IPS-18c (cell line): Measurements from ENCODE around the gene SNX2.
A peak's percentile ranks its signal among the peaks of the same experiment; 100 is the strongest.
"Not testable (repeated sequence)": the region's sequence is repeated elsewhere in the genome, so short reads cannot be mapped to it uniquely, and the experiment has no call there.

Experiments used
- H3K4me3 ChIP-seq: 2 replicates; pipeline ENCODE4 v1.7.0; 2013; ENCODE audit warnings: low read depth, mild to moderate bottlenecking, low read length, moderate library complexity; ENCODE audit not compliant: insufficient read depth
- H3K9me3 ChIP-seq: one replicate; pipeline ENCODE4 v1.6.1; 2013; ENCODE audit warnings: mild to moderate bottlenecking, low read length, moderate library complexity; ENCODE audit not compliant: control insufficient read depth, insufficient read depth

The SNX2 gene

DNA sequence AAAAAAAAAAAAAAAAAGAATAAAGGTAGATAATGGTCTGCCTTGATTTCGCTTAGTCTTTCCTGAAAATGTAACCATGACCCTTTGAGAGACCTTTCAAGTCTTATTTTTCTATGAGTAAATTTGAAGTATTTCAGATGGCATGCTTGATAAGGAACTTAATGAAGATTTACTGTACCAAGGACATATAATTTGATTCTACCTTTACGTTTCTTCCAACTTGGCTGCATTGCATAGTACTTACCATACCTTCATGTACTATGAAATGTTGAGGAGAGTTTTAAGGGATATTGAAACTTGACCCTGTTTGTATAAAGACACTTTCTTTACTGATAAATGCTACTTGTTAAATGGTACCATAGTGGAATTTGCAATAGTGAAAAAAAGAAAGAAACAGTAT is 35.5 kb downstream of the SNX2 start:
- Histone ChIP-seq H3K4me3 (no peak overlapping the region), H3K9me3 (no peaks in the 10 kb centered on the region)

DNA sequence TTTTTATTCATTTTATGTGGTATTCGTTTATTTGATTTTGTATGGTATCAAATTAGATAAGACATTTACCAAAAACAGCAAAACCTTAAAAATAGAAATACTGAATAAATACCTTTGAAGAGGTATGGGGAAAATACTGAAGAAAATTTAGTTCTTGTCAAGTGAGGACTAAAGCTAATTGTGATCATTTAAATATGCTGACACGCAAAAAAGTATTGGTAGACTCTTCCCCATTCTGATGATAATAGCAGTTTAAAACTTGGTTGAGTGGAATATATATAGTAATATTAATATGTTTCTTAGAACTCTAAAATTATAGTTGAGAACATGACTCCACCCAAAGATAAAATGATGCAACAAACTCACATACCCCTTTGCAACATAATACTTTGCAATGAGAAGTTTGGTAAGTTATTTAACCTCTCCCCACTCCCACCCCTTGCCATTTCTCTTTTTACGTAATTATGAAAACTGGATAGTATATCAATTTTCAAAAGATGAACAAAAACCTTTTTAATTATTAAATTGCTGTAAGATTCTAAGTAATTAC is 40.4 kb downstream of the SNX2 start:
- Histone ChIP-seq H3K9me3 (no peaks in the 10 kb centered on the region), H3K4me3 (no peak overlapping the region)

DNA sequence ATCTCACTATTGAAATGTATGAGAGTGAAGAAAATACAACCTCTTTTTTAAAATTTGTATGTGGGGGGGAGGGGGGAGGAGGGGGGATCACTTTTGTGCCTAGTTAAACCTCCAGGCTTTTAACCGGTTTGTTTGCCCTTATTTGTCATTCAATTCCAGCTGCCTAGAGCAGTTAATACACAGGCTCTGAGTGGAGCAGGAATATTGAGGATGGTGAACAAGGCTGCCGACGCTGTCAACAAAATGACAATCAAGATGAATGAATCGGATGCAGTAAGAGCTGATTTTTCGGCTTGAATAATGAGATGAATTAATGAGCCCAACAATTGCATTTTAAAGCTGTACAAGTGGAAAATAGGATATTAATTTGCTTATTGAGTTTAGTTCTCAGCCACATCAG is 41.9 kb downstream of the SNX2 start:
- Histone ChIP-seq H3K4me3 (no peak overlapping the region), H3K9me3 (no peaks in the 10 kb centered on the region)

DNA sequence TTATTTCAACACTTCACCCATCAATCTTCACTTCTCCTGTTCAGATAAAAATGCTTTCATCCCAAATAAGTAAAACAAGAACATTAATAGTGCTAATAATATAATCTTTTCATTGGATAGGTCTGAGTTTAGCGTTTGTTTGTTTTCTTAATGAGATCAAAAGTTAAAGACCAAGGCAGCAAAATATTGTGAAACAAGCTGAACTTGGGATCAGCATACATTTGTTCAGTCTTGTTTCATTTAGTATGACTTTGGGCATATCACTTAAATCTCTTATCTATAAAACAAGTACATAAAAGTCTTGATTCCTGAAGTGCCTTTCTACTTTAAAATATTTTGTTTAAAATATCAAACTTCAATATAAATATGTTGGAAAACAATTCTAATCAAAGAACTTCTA is 57.1 kb downstream of the SNX2 start:
- H3K9me3 ChIP-seq = no peaks in the 10 kb centered on the region

DNA sequence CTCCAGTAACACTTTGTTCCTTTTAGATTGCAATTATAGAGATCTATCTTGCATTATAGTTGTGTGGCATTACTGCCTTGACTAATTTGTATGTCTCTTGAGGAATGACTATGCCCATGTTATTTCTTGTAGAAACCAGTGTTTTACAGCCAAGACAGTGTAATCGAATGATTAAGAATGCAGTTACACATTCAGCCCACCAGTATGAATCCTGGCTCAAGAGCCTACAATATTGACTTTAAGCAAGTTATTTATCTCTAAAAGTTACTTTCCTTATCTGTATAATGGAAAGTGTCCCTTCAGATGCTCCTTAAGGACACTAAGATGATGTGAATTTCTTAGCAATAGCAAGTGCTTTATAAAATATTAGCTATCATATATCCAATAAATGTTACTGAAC is 60.8 kb downstream of the SNX2 start:
- Histone ChIP-seq H3K9me3 (no peaks in the 10 kb centered on the region), H3K4me3 (no peak overlapping the region)

More for the DNA sequence above, 57.1 kb downstream of the SNX2 start:
- H3K4me3 ChIP-seq = no peak overlapping the region

DNA sequence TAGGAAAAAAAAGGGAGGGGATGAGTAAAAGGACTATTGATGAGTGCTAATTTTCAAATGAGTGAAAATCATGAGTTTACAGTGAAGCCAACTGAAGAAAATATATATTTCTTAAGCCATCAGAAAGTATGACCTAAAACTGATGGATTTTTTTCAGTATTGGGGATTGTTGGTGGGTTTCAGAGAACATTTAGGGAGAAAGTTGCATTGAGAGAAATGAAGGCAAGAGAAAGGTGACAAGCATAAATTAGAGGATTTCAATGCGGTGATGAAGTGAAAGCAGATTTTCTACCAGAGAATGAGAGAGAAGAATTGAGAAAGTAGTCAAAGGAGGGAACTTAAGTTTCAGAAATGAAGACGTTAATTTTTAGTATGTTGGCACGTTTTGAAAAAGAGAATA is 62.1 kb downstream of the SNX2 start:
- no peaks in the 10 kb centered on the region for H3K9me3 ChIP-seq
- no peak overlapping the region for H3K4me3 ChIP-seq

DNA sequence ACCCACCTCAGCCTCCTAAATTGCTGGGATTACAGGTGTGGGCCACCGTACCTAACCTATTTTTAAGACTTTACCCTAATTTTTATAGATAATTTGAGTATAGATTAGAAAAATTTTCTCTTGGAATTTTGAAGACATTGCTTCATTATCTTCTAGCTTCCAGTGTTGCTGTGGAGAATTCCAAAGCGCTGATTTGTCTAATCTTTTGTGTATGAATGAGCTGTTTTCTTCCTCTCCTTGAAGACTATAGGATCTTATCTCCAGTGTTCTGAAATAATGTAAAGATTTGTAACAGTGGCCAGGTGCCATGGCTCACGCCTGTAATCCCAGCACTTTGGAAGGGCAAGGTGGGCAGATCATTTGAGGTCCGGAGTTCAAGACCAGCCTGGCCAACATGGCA is 64.9 kb downstream of the SNX2 start:
- Histone ChIP-seq H3K9me3 (no peaks in the 10 kb centered on the region), H3K4me3 (no peak overlapping the region)

DNA sequence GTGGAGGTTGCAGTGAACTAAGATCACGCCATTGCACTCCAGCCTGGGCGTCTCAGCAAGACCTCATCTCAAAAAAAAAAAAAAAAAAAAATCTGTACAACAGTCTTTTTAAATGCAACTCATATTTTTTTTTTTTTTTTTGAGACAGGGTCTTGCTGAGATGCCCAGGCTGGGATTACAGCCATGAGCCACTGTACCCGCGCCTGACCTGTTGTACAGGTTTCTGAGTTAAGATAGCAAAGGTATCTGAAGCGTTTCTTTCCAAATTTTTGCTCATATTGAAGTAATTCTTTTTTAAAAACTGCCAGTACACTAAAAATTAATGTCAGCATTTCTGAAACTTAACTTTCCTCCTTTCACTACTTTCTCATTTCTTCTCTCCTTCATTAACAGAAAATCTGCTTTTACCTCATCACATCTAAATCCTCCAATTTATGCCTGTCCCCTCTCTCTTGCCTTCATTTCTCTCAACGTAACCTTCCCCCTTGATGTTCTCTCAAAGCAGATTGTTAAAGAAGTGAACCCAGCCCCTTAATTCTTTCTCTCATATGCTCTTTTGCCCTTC is 67.2 kb downstream of the SNX2 start:
- H3K9me3 ChIP-seq = no peaks in the 10 kb centered on the region
- H3K4me3 ChIP-seq = no peak overlapping the region

DNA sequence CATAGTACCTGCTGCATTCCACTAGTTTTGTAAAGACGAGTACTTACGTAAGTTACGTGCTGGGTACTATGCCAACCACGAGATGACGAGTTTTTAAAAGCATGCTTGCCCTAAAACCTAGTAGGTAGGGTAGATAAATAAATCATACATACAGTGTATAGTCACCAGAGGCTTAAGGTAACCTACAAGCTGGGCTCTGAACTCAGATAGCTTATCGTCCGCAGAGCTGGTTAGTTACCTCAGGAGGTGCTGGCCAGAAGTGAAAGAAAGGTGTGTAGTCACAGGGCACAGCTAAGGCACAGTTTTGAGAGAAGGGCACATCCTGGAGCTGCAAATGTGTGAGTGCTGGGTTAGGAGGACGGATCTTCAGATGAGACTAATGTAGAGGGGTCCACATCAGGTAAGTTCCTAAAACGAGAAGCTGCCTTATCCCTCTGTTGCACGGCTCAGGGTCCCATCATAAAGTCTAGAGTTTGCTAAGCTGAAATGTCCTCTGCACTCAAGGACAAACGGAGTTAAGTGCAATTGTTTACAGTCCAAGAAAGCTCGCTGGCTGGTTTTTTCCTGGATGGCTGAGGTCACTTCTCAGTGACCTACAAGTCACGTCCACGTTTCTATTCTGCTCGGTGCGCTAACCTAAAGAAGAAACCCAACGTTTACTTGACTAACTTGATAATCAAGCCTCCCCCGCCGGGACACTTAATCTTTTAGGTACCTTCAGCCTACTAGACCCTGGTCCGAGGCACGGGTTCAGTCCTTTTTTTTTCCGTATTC is 69.4 kb downstream of the SNX2 start:
- H3K9me3 ChIP-seq = no peaks in the 10 kb centered on the region

DNA sequence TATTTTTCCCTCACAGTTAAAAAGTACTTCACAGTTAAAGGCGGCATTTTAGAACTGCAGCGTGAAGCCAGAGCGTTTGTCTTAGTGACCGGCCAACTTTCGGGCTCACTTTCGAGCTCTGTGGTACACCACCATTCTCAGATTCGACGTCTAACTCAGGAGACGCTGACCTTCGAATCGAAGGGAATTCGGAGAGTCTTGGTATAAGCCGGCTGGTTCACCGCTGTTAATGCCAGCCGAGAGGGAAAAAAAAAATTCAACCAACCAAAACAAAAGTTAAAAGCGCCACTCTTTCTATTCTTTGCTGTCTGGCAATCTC is 70.0 kb downstream of the SNX2 start:
- Histone ChIP-seq H3K9me3 (no peaks in the 10 kb centered on the region), H3K4me3 (peak overlapping the region; percentile 85; the same call in 1 of the 2 replicates)

More for the DNA sequence above, 69.4 kb downstream of the SNX2 start:
- H3K4me3 ChIP-seq = peak overlapping the region; percentile 85; the same call in 1 of the 2 replicates

DNA sequence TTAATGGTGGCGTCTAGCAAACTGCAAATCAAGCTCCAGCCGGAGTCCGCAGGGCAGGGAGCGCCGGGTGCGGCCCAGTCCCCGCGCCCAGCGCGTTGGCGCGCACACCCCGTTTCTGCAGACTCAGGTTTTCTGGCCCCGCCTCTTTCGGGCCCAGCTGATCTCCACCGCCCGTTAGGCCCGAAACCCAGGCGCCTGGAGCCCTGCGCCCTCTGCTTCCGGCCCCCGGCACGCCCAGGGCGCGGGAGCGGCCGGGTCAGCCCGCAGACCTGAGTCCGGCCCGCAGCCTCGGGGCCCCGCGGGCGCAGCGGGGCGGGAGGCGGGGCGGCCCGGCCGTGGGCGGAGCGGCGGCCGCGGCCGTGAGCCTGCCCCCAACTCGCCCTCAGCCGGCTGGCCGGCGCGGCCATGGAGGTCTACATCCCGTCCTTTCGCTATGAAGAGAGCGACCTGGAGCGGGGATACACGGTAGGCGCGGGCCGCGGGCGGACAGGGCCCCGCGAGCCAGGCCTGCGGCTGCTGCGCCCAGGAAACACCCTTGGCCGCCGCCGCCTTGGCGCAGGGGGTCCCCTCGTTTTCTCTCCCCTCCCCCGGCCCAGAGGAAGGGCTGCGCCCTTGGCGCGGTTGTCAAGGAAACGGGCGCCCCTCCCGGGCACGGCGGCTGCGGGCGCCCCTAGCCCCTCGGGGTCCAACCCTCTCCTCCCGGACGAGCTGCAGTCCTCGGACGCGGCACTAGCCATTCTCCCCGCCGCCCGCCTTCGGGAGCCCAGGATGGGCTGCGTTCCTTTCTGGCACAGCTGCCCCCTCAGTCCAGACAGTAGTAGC is 70.6 kb downstream of the SNX2 start, which contains the start of gene SNX24:
Gene SNX24 (plus strand): TSS at position 385 of the 822 bp plus-strand sequence. CDS start 21 bp downstream, at position 406.
- H3K9me3 ChIP-seq = no peaks in the 10 kb centered on the region
- H3K4me3 ChIP-seq = peak within 1 kb of the TSS; percentile 85

DNA sequence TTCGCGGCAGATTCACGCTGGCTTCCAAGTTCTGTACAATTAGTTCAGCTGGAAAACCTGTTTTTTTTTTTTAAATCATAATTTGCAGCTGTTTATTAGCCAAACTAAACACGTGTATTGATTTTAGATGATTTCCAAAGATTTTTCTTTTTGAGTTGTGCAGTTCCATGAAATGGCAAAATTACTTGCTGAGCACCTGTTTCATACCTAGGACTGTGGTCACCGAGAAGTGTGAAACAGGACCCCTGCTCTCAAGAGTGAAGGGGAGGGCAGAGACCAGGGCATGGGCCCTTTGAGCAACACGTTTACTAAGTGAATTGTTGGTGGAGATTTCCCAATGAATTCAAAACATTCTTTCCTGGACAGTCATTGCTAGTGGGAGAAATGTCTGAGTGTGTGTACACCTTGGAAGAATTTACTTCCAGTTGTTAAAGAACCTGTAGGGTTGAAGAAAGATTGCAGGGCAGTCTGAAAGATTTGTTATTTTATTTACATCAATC is 71.2 kb downstream of the SNX2 start:
- Histone ChIP-seq H3K4me3 (peak overlapping the region; percentile 85), H3K9me3 (no peaks in the 10 kb centered on the region)

DNA sequence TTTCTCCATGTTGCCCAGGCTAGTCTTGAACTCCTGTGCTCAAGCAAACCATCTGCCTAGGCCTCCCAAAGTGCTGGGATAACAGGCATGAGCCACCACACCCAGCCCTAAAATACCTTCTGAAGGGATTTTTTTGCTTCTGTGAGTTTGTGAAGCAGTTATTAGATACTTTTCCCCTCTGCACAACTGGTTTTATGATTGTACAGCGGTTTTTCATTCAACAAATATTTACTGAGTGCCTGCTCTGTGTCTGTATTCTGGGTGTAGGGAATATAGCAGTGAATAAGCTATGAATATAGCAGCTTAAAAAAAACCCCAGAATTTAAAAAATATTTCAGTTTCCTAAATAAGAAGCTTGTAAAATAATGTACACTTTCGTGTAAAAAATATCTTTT is 72.8 kb downstream of the SNX2 start:
- Histone ChIP-seq H3K4me3 (no peak overlapping the region), H3K9me3 (no peaks in the 10 kb centered on the region)

DNA sequence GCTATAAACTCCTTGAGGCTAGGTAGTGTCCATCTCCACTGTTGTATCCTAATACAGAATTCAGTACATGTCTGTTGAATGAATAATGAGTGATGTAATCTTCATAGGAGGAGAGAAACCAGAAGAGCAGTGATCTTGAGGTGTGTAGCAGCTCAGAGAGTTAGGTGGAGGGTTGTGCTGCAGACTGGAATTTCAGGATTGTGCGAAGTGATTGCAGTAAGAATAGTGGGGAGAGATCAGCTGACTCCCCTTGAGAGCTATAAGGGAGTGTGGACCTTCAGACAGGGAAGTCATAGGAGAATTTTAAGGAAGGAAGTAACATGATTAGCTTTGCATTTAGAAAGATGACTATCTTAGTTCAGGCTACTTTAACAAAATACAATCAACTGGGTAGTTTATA is 74.9 kb downstream of the SNX2 start:
- no peaks in the 10 kb centered on the region for H3K9me3 ChIP-seq
- H3K4me3 ChIP-seq = no peak overlapping the region

DNA sequence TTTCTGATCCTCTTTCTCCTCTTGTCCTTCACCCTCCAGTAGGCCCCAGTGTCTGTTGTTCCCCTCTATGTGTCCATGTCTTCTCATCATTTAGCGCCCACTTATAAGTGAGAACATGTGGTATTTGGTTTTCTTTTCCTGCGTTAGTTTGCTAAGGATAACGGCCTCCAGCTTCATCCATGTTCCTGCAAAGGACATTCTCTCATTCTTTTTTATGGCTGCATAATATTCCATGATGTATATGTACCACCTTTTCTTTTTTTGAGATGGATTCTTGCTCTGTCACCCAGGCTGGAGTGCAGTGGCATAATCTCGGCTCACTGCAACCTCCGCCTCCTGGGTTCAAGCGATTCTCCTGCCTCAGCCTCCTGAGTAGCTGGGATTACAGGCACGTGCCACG is 82.7 kb downstream of the SNX2 start:
- H3K9me3 ChIP-seq, H3K4me3 ChIP-seq: not testable (repeated sequence)

DNA sequence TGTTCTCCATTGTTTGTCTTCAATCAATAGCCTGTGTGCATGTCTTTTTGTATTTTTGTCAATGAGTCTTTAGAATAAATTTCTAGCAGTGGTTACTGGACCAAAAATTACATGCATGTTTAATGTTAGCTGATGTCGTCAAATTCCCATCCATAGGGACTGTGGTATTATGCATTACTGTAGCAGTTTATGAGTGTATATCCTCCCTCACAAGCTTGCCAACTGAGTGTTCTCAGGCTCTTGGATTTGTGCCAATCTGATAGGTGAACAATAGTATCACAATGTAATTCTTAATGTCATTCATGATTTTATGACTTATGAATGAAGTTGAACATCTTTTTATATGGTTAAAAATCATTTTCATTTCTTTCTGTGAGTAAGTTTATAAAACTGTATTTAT is 83.6 kb downstream of the SNX2 start:
- Histone ChIP-seq H3K9me3 (no peaks in the 10 kb centered on the region), H3K4me3 (no peak overlapping the region)

DNA sequence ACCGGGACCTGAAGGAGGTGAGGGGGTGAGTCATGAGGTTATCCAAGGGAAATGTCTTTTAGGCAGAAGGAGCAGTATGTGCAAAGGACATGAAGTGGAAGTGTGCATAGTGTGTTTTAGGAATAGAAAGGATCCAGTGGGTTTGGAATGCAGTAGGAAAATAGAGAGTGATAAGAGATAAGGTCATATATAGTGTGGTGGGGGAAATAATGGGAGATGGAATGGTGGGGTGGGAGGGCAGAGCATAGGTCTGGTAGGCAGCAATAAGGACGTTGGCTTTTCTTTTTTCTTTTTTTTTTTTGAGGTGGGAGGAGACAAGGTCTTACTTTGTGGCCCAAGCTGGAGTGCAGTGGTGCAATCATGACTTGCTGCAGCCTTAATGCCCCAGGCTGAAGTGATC is 88.4 kb downstream of the SNX2 start:
- no peak overlapping the region for H3K4me3 ChIP-seq
- H3K9me3 ChIP-seq = no peaks in the 10 kb centered on the region

DNA sequence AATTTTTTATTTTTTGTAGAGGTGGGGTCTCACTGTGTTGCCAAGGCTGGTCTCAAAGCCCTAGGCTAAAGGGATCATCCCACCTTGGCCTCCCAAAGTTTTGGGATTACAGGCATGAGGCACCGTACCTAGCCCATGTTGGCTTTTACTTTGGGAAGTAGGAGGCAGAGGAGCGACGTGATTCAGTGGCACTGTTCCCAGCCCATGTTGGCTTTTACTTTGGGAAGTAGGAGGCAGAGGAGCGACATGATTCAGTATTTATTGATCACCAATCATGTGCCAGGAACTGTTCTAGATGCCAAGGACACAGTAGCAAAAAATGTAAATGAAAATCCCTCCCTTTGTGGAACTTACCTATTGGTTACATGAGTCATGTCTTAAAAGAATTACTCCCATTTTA is 88.8 kb downstream of the SNX2 start:
- Histone ChIP-seq H3K9me3 (peaks cover 2% of the 10 kb centered on the region), H3K4me3 (no peak overlapping the region)
